NT2/D1 (cell line): ENCODE measurements around the gene LCE3B.

Experiments
- SUZ12 ChIP-seq: IDR thresholded peaks from 2 replicates; pipeline ENCODE4 v1.6.1; 2011; ENCODE audit not compliant: insufficient read length, insufficient read depth; ENCODE audit errors: extremely low read depth
- YY1 ChIP-seq: IDR thresholded peaks from 2 replicates; pipeline ENCODE4 v1.6.1; 2011; ENCODE audit not compliant: insufficient read length, insufficient read depth
- ZNF274 ChIP-seq: IDR thresholded peaks from 2 replicates; pipeline ENCODE4 v1.6.1; 2011; ENCODE audit warnings: mild to moderate bottlenecking, low read depth, low read length

GRCh38 chr1:152613511-152613910 is at the start of gene LCE3B:
- TF ChIP-seq SUZ12 (no peak), YY1 (no peak), ZNF274 (no peak)
